B cell (primary cell): Measurements from ENCODE around the gene NSUN2. TPM values are rescaled to one million over a fixed set of nuclear protein-coding genes. Genes with fewer than 3 reads are reported as not detected.

ENCODE experiments used
- ATAC-seq: fragments of 200-7000 bp; cut with Tn5 transposase; one replicate; pipeline ENCODE4 v1.10.0; 2021; ENCODE audit warnings: low read depth, mild to moderate bottlenecking, moderate number of reproducible peaks, moderate library complexity
- CTCF ChIA-PET: fragments of 350-600 bp; sonication (Branson Sonifier 250); formaldehyde crosslinking; loops from one replicate; lab custom pipeline; 2021; ENCODE audit warnings: antibody characterized with exemption, inconsistent platforms; lab: Charles Lee
- POLR2A ChIA-PET: fragments of 350-600 bp; sonication (Branson Sonifier 250); formaldehyde crosslinking; loops from one replicate; lab custom pipeline; 2021; ENCODE audit warnings: antibody characterized with exemption; lab: Charles Lee
- DNase-seq: peaks from one replicate; pipeline ENCODE4 v3.0.0; 2013
- H2AFZ ChIP-seq: 2 replicates; pipeline ENCODE4 v1.6.1; 2012; ENCODE audit warnings: mild to moderate bottlenecking, low read depth, low read length; ENCODE audit not compliant: insufficient read depth, poor library complexity, severe bottlenecking
- H3K27ac ChIP-seq, 2 donors: 1 replicate in 1 of 2; 2 replicates in 1 of 2; pipeline ENCODE4 v1.5.1; 2012 to 2013; ENCODE audit warnings: low read length in 2 of 2, mild to moderate bottlenecking in 2 of 2, moderate library complexity in 1 of 2
- H3K27me3 ChIP-seq, 4 experiments: fragments of 200-600 bp in 1 of 4; sonication (generic) in 1 of 4; replicated peaks in 1 of 4; 1 replicate in 2 of 4; 2 replicates in 2 of 4; pipeline versions ENCODE4 v1.6.1 to v1.7.0; 2013 to 2016; ENCODE audit warnings: low read length in 3 of 4, mild to moderate bottlenecking in 2 of 4, mixed read lengths in 1 of 4, moderate library complexity in 1 of 4; ENCODE audit not compliant: insufficient read depth in 4 of 4, control insufficient read depth in 3 of 4; ENCODE audit errors: control extremely low read depth in 1 of 4
- H3K36me3 ChIP-seq, 2 experiments: replicated peaks in 1 of 2; 1 replicate in 1 of 2; 2 replicates in 1 of 2; pipeline versions ENCODE4 v1.6.1 to v1.7.1; 2013; ENCODE audit warnings: low read length in 1 of 2; ENCODE audit not compliant: insufficient read depth in 2 of 2, control insufficient read depth in 1 of 2; ENCODE audit errors: control extremely low read depth in 1 of 2, extremely low read depth in 1 of 2
- H3K4me1 ChIP-seq, 2 donors: fragments of 200-600 bp in 1 of 2; sonication (generic) in 1 of 2; 1 replicate in 1 of 2; 2 replicates in 1 of 2; pipeline versions ENCODE4 v1.5.1 to v1.6.1; 2013 to 2017; ENCODE audit warnings: low read length in 2 of 2; ENCODE audit not compliant: control insufficient read depth in 2 of 2, insufficient read depth in 2 of 2
- H3K4me2 ChIP-seq: replicated peaks from 2 replicates; pipeline ENCODE3; 2012; ENCODE audit warnings: mild to moderate bottlenecking, low read depth, low read length; ENCODE audit not compliant: poor library complexity, severe bottlenecking
- H3K4me3 ChIP-seq, 5 experiments: fragments of 200-600 bp in 1 of 5; sonication (generic) in 1 of 5; 1 replicate in 3 of 5; 2 replicates in 2 of 5; pipeline versions ENCODE4 v1.5.1 to v1.7.0; 2011 to 2016; ENCODE audit warnings: low read length in 4 of 5, mild to moderate bottlenecking in 4 of 5, low read depth in 2 of 5, control low read depth in 1 of 5, moderate library complexity in 1 of 5; ENCODE audit not compliant: insufficient read depth in 1 of 5; ENCODE audit errors: control extremely low read depth in 1 of 5, extremely low read depth in 1 of 5
- H3K79me2 ChIP-seq: fragments of 200-600 bp; sonication (generic); one replicate; pipeline ENCODE4 v1.6.0; 2016; ENCODE audit warnings: low read length; ENCODE audit not compliant: control insufficient read depth, insufficient read depth
- H3K9ac ChIP-seq: fragments of 200-600 bp; sonication (generic); 2 replicates; pipeline ENCODE4 v1.6.1; 2017; ENCODE audit warnings: mild to moderate bottlenecking, low read length, moderate library complexity
- H3K9me3 ChIP-seq, 3 donors: one replicate each; pipeline versions ENCODE4 v1.6.1 to v1.7.1; 2013; ENCODE audit warnings: low read length in 2 of 3; ENCODE audit not compliant: control insufficient read depth in 2 of 3, insufficient read depth in 1 of 3; ENCODE audit errors: control extremely low read depth in 1 of 3
- H4K20me1 ChIP-seq: 2 replicates; pipeline ENCODE4 v1.6.0; 2012; ENCODE audit warnings: mild to moderate bottlenecking, low read length; ENCODE audit not compliant: insufficient read depth, control insufficient read depth, poor library complexity, severe bottlenecking
- H3K27ac Mint-ChIP-seq: one replicate; pipeline ENCODE4 v1.8.0; 2021; ENCODE audit warnings: mixed read lengths
- H3K27me3 Mint-ChIP-seq: one replicate; pipeline ENCODE4 v1.8.0; 2021; ENCODE audit warnings: mixed read lengths
- H3K4me1 Mint-ChIP-seq: one replicate; pipeline ENCODE4 v1.8.0; 2021; ENCODE audit warnings: mixed read lengths
- H3K4me3 Mint-ChIP-seq: one replicate; pipeline ENCODE4 v1.8.0; 2021; ENCODE audit warnings: mixed read lengths
- H3K9me3 Mint-ChIP-seq: one replicate; pipeline ENCODE4 v1.8.0; 2022; ENCODE audit warnings: mixed read lengths; ENCODE audit not compliant: insufficient read depth
- EZH2 ChIP-seq: IDR thresholded peaks from 2 replicates; pipeline ENCODE4 v1.6.1; 2012; ENCODE audit warnings: borderline replicate concordance, low read depth, mild to moderate bottlenecking, moderate library complexity, low read length; ENCODE audit not compliant: insufficient read depth, poor library complexity, severe bottlenecking
- WGBS: methylation state at CpG from one replicate; pipeline ENCODE4 v1.1.5; 2013; ENCODE audit warnings: missing lambda C conversion rate; ENCODE audit not compliant: insufficient coverage; 5-methylcytosine and 5-hydroxymethylcytosine counted together
- intact Hi-C: fragments of 100-400 bp; cut with micrococcal nuclease; formaldehyde crosslinking; loops from one replicate; pipeline ENCODE4 v1.10.0; 2022
- polyA plus RNA-seq: library from polyadenylated mRNA; depleted of rRNA; stranded (reverse); fragments of >200 nt; gene quantifications from 2 replicates; pipeline ENCODE4 v1.2.3, GENCODE V29; 2012
- total RNA-seq, 2 donors: library from RNA; stranded (reverse); fragments of 120-200 nt in 1 of 2; gene quantifications; 1 replicate in 1 of 2; 2 replicates in 1 of 2; pipeline versions ENCODE4 v1.2.3 to v1.2.4, GENCODE V29; 2013 to 2022
- TF ChIP-seq, protein P1 (sequence below): fragments of 200-600 bp; IDR thresholded peaks from one replicate; pipeline ENCODE4 v1.8.0; 2022; ENCODE audit warnings: antibody characterized with exemption, mild to moderate bottlenecking

The NSUN2 gene
- total and polyA plus RNA-seq, 2 donors (not counting 1 experiment from before 2014, with no cell fraction given), result 58.8 to 85.0 TPM

DNA sequence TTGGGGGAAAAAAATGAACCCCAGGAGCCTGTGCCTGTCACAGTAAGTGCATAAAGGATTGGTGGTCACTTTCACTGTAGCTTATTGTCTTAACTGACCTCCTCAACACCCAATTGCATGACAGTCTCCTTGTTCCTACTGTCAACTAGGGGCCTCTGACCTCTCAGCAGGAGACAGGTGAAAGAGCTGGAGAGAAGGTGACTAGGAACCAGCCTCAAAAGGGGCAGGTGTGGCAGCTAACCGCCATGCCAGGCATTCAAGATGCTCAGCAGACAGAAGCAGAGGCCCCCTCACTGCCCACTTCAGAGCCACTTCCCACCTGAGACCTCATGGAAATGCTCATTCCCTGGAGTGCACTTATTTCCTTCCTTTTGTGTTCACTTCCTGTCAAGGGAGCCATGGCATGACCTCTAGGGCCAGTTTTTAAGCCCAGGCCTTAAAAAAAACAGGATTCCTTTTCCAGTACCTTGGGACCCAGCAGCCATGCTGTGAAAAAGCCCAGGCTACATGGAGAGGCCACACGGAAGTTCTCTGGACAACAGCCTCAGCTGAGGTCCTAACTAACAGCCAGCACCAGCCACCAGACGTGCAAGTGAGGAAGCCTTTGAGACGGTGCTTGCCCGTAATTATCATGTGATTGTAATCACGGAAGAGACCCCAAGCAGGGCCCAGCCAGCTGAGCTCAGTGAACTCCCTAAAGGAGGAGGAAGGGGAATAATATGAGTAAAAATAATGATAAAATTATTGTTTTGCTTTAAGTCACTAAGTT, 74.9 kb downstream of the NSUN2 start:
- Mint-ChIP-seq H3K27ac (no peak overlapping the region), H3K9me3 (no peaks in the 10 kb centered on the region)

DNA sequence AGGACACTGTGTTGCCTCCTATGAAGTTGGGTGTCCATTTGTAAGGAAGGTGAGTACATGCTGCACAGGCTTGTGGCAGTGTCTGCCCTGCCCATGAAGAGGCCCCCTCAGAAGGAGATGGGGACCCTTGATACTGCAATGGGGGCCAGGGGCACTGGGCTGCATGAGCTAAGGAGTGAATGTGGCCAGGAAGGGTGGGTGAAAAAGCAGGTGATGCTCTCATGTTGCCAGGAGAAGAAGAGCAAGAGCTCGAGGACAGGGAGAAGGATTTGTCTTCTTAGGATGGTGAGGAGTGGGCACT, 76.1 kb downstream of the NSUN2 start:
- Histone ChIP-seq H3K4me1 (no peaks in the 10 kb centered on the region), H3K9ac (no peak overlapping the region), H3K36me3 (no peaks in the 10 kb centered on the region), H3K27ac (no peak overlapping the region), H3K4me2 (no peak overlapping the region), H2AFZ (no peak overlapping the region), H3K9me3 (peaks cover 0 to 11% (median 0%) of the 10 kb centered on the region in 3 donors), H3K4me3 (no peak overlapping the region), H3K79me2 (no peaks in the 10 kb centered on the region), H4K20me1 (no peaks in the 10 kb centered on the region), H3K27me3 (peaks cover 0 to 10% (median 0%) of the 10 kb centered on the region in 4 experiments)
- ATAC-seq (no peak), DNase-seq (no peak)
- POLR2A ChIA-PET, result no interaction called here
- Mint-ChIP-seq H3K27ac (no peak overlapping the region), H3K4me1 (no peaks in the 10 kb centered on the region), H3K4me3 (no peak overlapping the region), H3K27me3 (peaks cover 5% of the 10 kb centered on the region), H3K9me3 (no peaks in the 10 kb centered on the region)
- CTCF ChIA-PET, result no interaction called here
- TF ChIP-seq EZH2, result no peak
- TF ChIP-seq, protein P1, sequence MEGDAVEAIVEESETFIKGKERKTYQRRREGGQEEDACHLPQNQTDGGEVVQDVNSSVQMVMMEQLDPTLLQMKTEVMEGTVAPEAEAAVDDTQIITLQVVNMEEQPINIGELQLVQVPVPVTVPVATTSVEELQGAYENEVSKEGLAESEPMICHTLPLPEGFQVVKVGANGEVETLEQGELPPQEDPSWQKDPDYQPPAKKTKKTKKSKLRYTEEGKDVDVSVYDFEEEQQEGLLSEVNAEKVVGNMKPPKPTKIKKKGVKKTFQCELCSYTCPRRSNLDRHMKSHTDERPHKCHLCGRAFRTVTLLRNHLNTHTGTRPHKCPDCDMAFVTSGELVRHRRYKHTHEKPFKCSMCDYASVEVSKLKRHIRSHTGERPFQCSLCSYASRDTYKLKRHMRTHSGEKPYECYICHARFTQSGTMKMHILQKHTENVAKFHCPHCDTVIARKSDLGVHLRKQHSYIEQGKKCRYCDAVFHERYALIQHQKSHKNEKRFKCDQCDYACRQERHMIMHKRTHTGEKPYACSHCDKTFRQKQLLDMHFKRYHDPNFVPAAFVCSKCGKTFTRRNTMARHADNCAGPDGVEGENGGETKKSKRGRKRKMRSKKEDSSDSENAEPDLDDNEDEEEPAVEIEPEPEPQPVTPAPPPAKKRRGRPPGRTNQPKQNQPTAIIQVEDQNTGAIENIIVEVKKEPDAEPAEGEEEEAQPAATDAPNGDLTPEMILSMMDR, result no peak
- intact Hi-C loops, result no loop called here
- 46% methylated on average over 1 of the region's 1 CpG for WGBS

More for the DNA sequence above, 74.9 kb downstream of the NSUN2 start:
- 92% methylated on average over 6 of the region's 6 CpGs for WGBS
- CTCF ChIA-PET, result no interaction called here
- no peaks in the 10 kb centered on the region for H4K20me1 ChIP-seq
- no peak for ATAC-seq
- H3K4me2 ChIP-seq, result no peak overlapping the region
- peaks cover 0 to 11% (median 0%) of the 10 kb centered on the region in 3 donors for H3K9me3 ChIP-seq
- peaks cover 5% of the 10 kb centered on the region for H3K27me3 Mint-ChIP-seq
- H3K79me2 ChIP-seq, result no peaks in the 10 kb centered on the region
- no peak overlapping the region for H2AFZ ChIP-seq
- POLR2A ChIA-PET, result no interaction called here
- H3K4me1 ChIP-seq, result no peaks in the 10 kb centered on the region
- H3K27me3 ChIP-seq, result peaks cover 0 to 9% (median 0%) of the 10 kb centered on the region in 4 experiments
- H3K4me1 Mint-ChIP-seq, result no peaks in the 10 kb centered on the region
- H3K27ac ChIP-seq, result no peak overlapping the region
- H3K9ac ChIP-seq, result no peak overlapping the region
- no peak for DNase-seq
- H3K36me3 ChIP-seq, result no peaks in the 10 kb centered on the region
- TF ChIP-seq EZH2, result no peak
- TF ChIP-seq, protein P1, result no peak
- H3K4me3 Mint-ChIP-seq, result no peak overlapping the region
- intact Hi-C loops, result no loop called here
- no peak overlapping the region for H3K4me3 ChIP-seq
